K562 (cell line): ENCODE data around the gene LUZP1. TPM values are rescaled to one million over a fixed set of nuclear protein-coding genes. Genes with fewer than 3 reads are reported as not detected.

Experiments used
- EGR1 ChIP-seq: fragments of 450-650 bp; conservative IDR thresholded peaks from 2 replicates; pipeline ENCODE4 v1.6.1; 2017; ENCODE audit warnings: mild to moderate bottlenecking
- FOXJ2 ChIP-seq: fragments of 200-800 bp; sonication (Bioruptor generic); IDR thresholded peaks from 2 replicates; pipeline ENCODE4 v1.6.1; 2016; ENCODE audit warnings: missing genetic modification characterization, missing compliant biosample characterization
- HMG20A ChIP-seq: fragments of 450-650 bp; formaldehyde crosslinking; conservative IDR thresholded peaks from 2 replicates; pipeline ENCODE4 v1.4.0; 2020; ENCODE audit warnings: mild to moderate bottlenecking, mixed read lengths
- MCM5 ChIP-seq: fragments of 450-650 bp; IDR thresholded peaks from 2 replicates; pipeline ENCODE4 v1.6.1; 2016; ENCODE audit warnings: low read depth
- PTTG1 ChIP-seq: fragments of 450-650 bp; IDR thresholded peaks from 2 replicates; pipeline ENCODE4 v1.6.1; 2016; ENCODE audit warnings: low read depth, mild to moderate bottlenecking, missing genetic modification characterization, missing compliant biosample characterization
- SAFB ChIP-seq: fragments of 200-400 bp; formaldehyde crosslinking; IDR thresholded peaks from 2 replicates; pipeline ENCODE4 v1.6.1; 2017; ENCODE audit warnings: low read depth, low read length, borderline replicate concordance
- TCF7 ChIP-seq: sonication (generic); IDR thresholded peaks from 2 replicates; pipeline ENCODE4 v1.6.1; 2016; ENCODE audit warnings: antibody characterized with exemption, borderline replicate concordance
- TEAD1 ChIP-seq, 2 experiments: fragments of 450-650 bp in 1 of 2; sonication (generic) in 1 of 2; formaldehyde crosslinking; IDR thresholded peaks; 2 replicates each; pipeline versions ENCODE4 v1.4.0 to v1.8.0; 2020 to 2022; ENCODE audit warnings: mild to moderate bottlenecking in 2 of 2, missing genetic modification reagents in 1 of 2
- ZNF644 ChIP-seq: fragments of 200-800 bp; sonication (Bioruptor generic); IDR thresholded peaks from 2 replicates; pipeline ENCODE4 v1.6.1; 2016; ENCODE audit warnings: low read depth, missing genetic modification characterization, missing compliant biosample characterization
- ZNF830 ChIP-seq: fragments of 250-450 bp; sonication (Bioruptor Pico); IDR thresholded peaks from 2 replicates; pipeline ENCODE4 v1.5.0; 2021; ENCODE audit warnings: mild to moderate bottlenecking
- polyA plus RNA-seq, 8 experiments: library from polyadenylated mRNA; depleted of rRNA in 4 of 8; stranded (reverse) in 5 of 8; unstranded in 3 of 8; fragments of >200 nt; fragmentation: Nextera tagmentation in 2 of 8; fragmentation: Illumina TruSeq in 1 of 8; extraction: Ambion mirVana in 2 of 8; extraction: Trizol in 1 of 8; gene quantifications; 2 replicates each; pipeline versions ENCODE4 v1.2.1 to v1.2.3, GENCODE V29; 2011 to 2014; ENCODE audit warnings: inconsistent platforms in 1 of 8, missing spikeins in 1 of 8
- total RNA-seq, 7 experiments: library from RNA; depleted of rRNA in 6 of 7; stranded (reverse); fragments of >200 nt in 6 of 7; fragmentation: Illumina TruSeq in 2 of 7; extraction: Trizol in 2 of 7; gene quantifications; 2 replicates each; pipeline versions ENCODE4 v1.2.1 to v1.2.3, GENCODE V29; 2011 to 2021; ENCODE audit warnings: low replicate concordance in 1 of 7
- TF ChIP-seq, protein P1 (sequence below), 2 experiments: fragments of 450-650 bp; formaldehyde crosslinking in 1 of 2; IDR thresholded peaks; 2 replicates each; pipeline versions ENCODE4 v1.4.0 to v1.6.1; 2014 to 2020; ENCODE audit warnings: mild to moderate bottlenecking in 2 of 2, borderline replicate concordance in 1 of 2, low read depth in 1 of 2
- TF ChIP-seq, protein P2 (sequence below): fragments of 450-650 bp; IDR thresholded peaks from 2 replicates; pipeline ENCODE4 v1.6.1; 2017; ENCODE audit warnings: antibody characterized with exemption
- TF ChIP-seq, protein P3 (sequence below): fragments of 450-650 bp; IDR thresholded peaks from 2 replicates; pipeline ENCODE4 v1.6.1; 2016; ENCODE audit warnings: borderline replicate concordance

The LUZP1 gene
- total and polyA plus RNA-seq, 9 of the 15 experiments (the other 6 are each of a cell fraction or from before 2014, with no cell fraction given), result 6.5 to 19.1 (median 12.4) TPM

DNA sequence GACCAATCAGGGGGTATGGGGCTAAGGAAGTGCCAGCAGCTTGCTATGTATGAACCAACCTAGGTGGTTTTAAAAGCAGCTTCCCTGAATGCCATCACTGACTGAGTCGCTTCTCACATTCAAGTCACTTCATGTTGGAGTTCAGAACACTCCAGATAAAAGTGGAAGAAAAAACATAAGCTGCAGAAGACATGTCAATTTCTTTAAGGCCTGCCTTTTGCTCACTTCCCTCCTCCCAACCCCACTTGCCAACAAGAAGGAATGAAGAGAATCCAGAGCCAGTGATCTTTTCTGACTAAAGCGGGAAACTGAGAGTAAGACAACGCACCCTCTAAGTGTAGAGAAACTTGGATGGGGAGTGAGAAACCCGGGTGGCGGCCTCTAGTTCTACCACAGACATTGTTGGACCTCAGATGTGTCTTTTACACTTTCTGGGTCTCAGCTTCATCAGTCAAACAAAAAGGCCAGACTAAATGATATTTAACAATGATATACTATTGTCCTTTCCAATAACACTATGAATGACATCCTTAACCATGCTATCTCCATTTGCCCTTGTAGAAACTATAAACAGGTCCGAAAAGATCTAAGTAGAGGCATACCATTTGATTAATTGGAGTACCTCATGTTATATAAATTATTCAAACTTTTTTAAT is 54.1 kb downstream of the LUZP1 start (continued):
- TF ChIP-seq HMG20A, result no peak
- 0 out of 4 replicates have a peak, but pooled peaks of 1 of the 2 experiments have one; percentile 29 for TF ChIP-seq TEAD1 (CRISPR knock-in tag; IDR thresholded peaks at IDR 0.05)
- TF ChIP-seq, protein P1, sequence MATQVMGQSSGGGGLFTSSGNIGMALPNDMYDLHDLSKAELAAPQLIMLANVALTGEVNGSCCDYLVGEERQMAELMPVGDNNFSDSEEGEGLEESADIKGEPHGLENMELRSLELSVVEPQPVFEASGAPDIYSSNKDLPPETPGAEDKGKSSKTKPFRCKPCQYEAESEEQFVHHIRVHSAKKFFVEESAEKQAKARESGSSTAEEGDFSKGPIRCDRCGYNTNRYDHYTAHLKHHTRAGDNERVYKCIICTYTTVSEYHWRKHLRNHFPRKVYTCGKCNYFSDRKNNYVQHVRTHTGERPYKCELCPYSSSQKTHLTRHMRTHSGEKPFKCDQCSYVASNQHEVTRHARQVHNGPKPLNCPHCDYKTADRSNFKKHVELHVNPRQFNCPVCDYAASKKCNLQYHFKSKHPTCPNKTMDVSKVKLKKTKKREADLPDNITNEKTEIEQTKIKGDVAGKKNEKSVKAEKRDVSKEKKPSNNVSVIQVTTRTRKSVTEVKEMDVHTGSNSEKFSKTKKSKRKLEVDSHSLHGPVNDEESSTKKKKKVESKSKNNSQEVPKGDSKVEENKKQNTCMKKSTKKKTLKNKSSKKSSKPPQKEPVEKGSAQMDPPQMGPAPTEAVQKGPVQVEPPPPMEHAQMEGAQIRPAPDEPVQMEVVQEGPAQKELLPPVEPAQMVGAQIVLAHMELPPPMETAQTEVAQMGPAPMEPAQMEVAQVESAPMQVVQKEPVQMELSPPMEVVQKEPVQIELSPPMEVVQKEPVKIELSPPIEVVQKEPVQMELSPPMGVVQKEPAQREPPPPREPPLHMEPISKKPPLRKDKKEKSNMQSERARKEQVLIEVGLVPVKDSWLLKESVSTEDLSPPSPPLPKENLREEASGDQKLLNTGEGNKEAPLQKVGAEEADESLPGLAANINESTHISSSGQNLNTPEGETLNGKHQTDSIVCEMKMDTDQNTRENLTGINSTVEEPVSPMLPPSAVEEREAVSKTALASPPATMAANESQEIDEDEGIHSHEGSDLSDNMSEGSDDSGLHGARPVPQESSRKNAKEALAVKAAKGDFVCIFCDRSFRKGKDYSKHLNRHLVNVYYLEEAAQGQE (IDR thresholded peaks at IDR 0.05; ENCODE audit: borderline replicate concordance), result no peak
- TF ChIP-seq, protein P1 (CRISPR knock-in tag; IDR thresholded peaks at IDR 0.05; ENCODE audit: low read depth), result no peak
- TF ChIP-seq TCF7, result no peak
- 0 out of 2 replicates have a peak, but pooled peaks have one; percentile 28 for TF ChIP-seq FOXJ2
- 0 out of 2 replicates have a peak, but pooled peaks have one; percentile 21 for TF ChIP-seq ZNF644
- no peak for TF ChIP-seq PTTG1 (tag)
- TF ChIP-seq MCM5, result no peak
- TF ChIP-seq, protein P2, sequence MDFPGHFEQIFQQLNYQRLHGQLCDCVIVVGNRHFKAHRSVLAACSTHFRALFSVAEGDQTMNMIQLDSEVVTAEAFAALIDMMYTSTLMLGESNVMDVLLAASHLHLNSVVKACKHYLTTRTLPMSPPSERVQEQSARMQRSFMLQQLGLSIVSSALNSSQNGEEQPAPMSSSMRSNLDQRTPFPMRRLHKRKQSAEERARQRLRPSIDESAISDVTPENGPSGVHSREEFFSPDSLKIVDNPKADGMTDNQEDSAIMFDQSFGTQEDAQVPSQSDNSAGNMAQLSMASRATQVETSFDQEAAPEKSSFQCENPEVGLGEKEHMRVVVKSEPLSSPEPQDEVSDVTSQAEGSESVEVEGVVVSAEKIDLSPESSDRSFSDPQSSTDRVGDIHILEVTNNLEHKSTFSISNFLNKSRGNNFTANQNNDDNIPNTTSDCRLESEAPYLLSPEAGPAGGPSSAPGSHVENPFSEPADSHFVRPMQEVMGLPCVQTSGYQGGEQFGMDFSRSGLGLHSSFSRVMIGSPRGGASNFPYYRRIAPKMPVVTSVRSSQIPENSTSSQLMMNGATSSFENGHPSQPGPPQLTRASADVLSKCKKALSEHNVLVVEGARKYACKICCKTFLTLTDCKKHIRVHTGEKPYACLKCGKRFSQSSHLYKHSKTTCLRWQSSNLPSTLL, result no peak
- TF ChIP-seq EGR1, result no peak
- TF ChIP-seq SAFB, result no peak
- TF ChIP-seq, protein P3, sequence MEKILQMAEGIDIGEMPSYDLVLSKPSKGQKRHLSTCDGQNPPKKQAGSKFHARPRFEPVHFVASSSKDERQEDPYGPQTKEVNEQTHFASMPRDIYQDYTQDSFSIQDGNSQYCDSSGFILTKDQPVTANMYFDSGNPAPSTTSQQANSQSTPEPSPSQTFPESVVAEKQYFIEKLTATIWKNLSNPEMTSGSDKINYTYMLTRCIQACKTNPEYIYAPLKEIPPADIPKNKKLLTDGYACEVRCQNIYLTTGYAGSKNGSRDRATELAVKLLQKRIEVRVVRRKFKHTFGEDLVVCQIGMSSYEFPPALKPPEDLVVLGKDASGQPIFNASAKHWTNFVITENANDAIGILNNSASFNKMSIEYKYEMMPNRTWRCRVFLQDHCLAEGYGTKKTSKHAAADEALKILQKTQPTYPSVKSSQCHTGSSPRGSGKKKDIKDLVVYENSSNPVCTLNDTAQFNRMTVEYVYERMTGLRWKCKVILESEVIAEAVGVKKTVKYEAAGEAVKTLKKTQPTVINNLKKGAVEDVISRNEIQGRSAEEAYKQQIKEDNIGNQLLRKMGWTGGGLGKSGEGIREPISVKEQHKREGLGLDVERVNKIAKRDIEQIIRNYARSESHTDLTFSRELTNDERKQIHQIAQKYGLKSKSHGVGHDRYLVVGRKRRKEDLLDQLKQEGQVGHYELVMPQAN, result no peak
- no peak for TF ChIP-seq ZNF830
